H1 (cell line): ENCODE measurements around the gene MRPL20. TPM values are rescaled to one million over a fixed set of nuclear protein-coding genes. Genes with fewer than 3 reads are reported as not detected.
A peak's percentile ranks its signal among the peaks of the same experiment; 100 is the strongest.

Source experiments
- CTCF ChIA-PET: fragments of 300-600 bp; sonication (Branson Sonifier 250); formaldehyde crosslinking; loops from one replicate; lab custom pipeline; 2021; ENCODE audit not compliant: partially characterized antibody; lab: Charles Lee
- POLR2A ChIA-PET: fragments of 300-600 bp; sonication (Branson Sonifier 250); formaldehyde crosslinking; loops from one replicate; lab custom pipeline; 2021; ENCODE audit warnings: inconsistent platforms; ENCODE audit not compliant: partially characterized antibody; lab: Charles Lee
- DNase-seq, 2 experiments: peaks; one replicate each; pipeline versions ENCODE4 v3.0.0 to v3.0.0-alpha.2; 2010 to 2022; ENCODE audit warnings: low spot score in 2 of 2, low read depth in 1 of 2, mixed read lengths in 1 of 2
- FAIRE-seq: peaks from 2 replicates; lab custom pipeline; 2011; peaks lifted over from hg19 to GRCh38; lab: Jason Lieb, UNC
- H2AFZ ChIP-seq: 2 replicates; pipeline ENCODE4 v1.8.1; 2012; ENCODE audit warnings: low read length, inconsistent platforms
- H2AK5ac ChIP-seq: 2 replicates; pipeline ENCODE4 v1.6.1; 2013; ENCODE audit warnings: low read depth, low read length
- H2BK120ac ChIP-seq: replicated peaks from 2 replicates; pipeline ENCODE3; 2013; ENCODE audit warnings: low read depth, low read length, inconsistent platforms
- H2BK12ac ChIP-seq: 2 replicates; pipeline ENCODE4 v1.6.1; 2013; ENCODE audit warnings: low read depth, low read length
- H2BK15ac ChIP-seq: 2 replicates; pipeline ENCODE4 v1.6.1; 2013; ENCODE audit warnings: low read length
- H2BK20ac ChIP-seq: 2 replicates; pipeline ENCODE4 v1.6.1; 2013; ENCODE audit warnings: low read length
- H2BK5ac ChIP-seq: 2 replicates; pipeline ENCODE4 v1.6.1; 2013; ENCODE audit warnings: low read depth, low read length
- H3K14ac ChIP-seq: 2 replicates; pipeline ENCODE4 v1.6.1; 2013; ENCODE audit warnings: inconsistent platforms; ENCODE audit not compliant: insufficient read length
- H3K18ac ChIP-seq: 2 replicates; pipeline ENCODE4 v1.6.1; 2013; ENCODE audit warnings: low read length; ENCODE audit errors: extremely low read depth
- H3K23ac ChIP-seq: 2 replicates; pipeline ENCODE4 v1.6.1; 2013; ENCODE audit warnings: inconsistent platforms; ENCODE audit not compliant: insufficient read length
- H3K23me2 ChIP-seq: 2 replicates; pipeline ENCODE4 v1.6.1; 2013; ENCODE audit warnings: low read depth, low read length
- H3K27ac ChIP-seq: 2 replicates; pipeline ENCODE4 v1.6.1; 2011; ENCODE audit warnings: low read depth, low read length, inconsistent platforms
- H3K27me3 ChIP-seq, 4 experiments: replicated peaks in 1 of 4; 1 replicate in 1 of 4; 2 replicates in 3 of 4; pipeline versions ENCODE4 v1.6.1 to v1.8.1; 2011 to 2013; ENCODE audit warnings: low read length in 3 of 4, mild to moderate bottlenecking in 3 of 4, inconsistent platforms in 2 of 4, mixed read lengths in 2 of 4, moderate library complexity in 1 of 4; ENCODE audit not compliant: control insufficient read depth in 3 of 4, insufficient read depth in 3 of 4; ENCODE audit errors: extremely low read depth in 1 of 4
- H3K36me3 ChIP-seq, 4 experiments: 2 replicates each; pipeline versions ENCODE4 v1.6.1 to v1.8.1; 2011 to 2013; ENCODE audit warnings: mild to moderate bottlenecking in 4 of 4, low read length in 3 of 4, moderate library complexity in 2 of 4, control low read depth in 1 of 4, inconsistent platforms in 1 of 4; ENCODE audit not compliant: insufficient read depth in 4 of 4, control insufficient read depth in 2 of 4
- H3K4ac ChIP-seq: replicated peaks from 2 replicates; pipeline ENCODE3; 2013; ENCODE audit warnings: low read length, low read depth, mixed read lengths, inconsistent platforms; ENCODE audit not compliant: insufficient read length
- H3K4me1 ChIP-seq, 4 experiments: replicated peaks in 1 of 4; 1 replicate in 1 of 4; 2 replicates in 3 of 4; pipeline versions ENCODE4 v1.6.1 to v1.8.1; 2011 to 2013; ENCODE audit warnings: low read length in 3 of 4, inconsistent platforms in 2 of 4, mixed read lengths in 1 of 4; ENCODE audit not compliant: insufficient read depth in 4 of 4, control insufficient read depth in 3 of 4
- H3K4me2 ChIP-seq, 2 experiments: 2 replicates each; pipeline versions ENCODE4 v1.6.1 to v1.8.1; 2011 to 2013; ENCODE audit warnings: low read depth in 2 of 2, low read length in 2 of 2, control low read depth in 1 of 2, inconsistent platforms in 1 of 2, mild to moderate bottlenecking in 1 of 2; ENCODE audit not compliant: insufficient read depth in 1 of 2
- H3K4me3 ChIP-seq, 4 experiments: fragments of 200-600, 300-600 bp in 1 of 4; sonication (generic), shearing (Covaris generic), sonication (Bioruptor Twin) in 1 of 4; 2 replicates each; pipeline versions ENCODE4 v1.5.1 to v1.8.1; 2011 to 2016; ENCODE audit warnings: low read length in 4 of 4, low read depth in 3 of 4, control low read depth in 2 of 4, inconsistent platforms in 2 of 4, mild to moderate bottlenecking in 2 of 4, mixed read lengths in 1 of 4, moderate library complexity in 1 of 4; ENCODE audit not compliant: insufficient read depth in 2 of 4; ENCODE audit errors: extremely low read depth in 1 of 4
- H3K56ac ChIP-seq: replicated peaks from 2 replicates; pipeline ENCODE3; 2013; ENCODE audit warnings: low read depth, mild to moderate bottlenecking, mixed read lengths, low read length, inconsistent platforms; ENCODE audit not compliant: insufficient read length
- H3K79me1 ChIP-seq: 2 replicates; pipeline ENCODE4 v1.6.1; 2013; ENCODE audit warnings: low read depth, low read length, control low read depth
- H3K79me2 ChIP-seq, 2 experiments: 2 replicates each; pipeline versions ENCODE4 v1.6.1 to v1.8.1; 2012 to 2013; ENCODE audit warnings: low read length in 2 of 2, mild to moderate bottlenecking in 2 of 2, inconsistent platforms in 1 of 2; ENCODE audit not compliant: insufficient read depth in 2 of 2, control insufficient read depth in 1 of 2
- H3K9ac ChIP-seq, 4 experiments: replicated peaks in 1 of 4; 1 replicate in 1 of 4; 2 replicates in 3 of 4; pipeline versions ENCODE4 v1.6.1 to v1.8.1; 2011 to 2013; ENCODE audit warnings: low read depth in 3 of 4, low read length in 3 of 4, control low read depth in 2 of 4, mild to moderate bottlenecking in 2 of 4, moderate library complexity in 2 of 4, inconsistent platforms in 1 of 4; ENCODE audit errors: extremely low read depth in 1 of 4
- H3K9me3 ChIP-seq, 2 experiments: 2 replicates each; pipeline versions ENCODE4 v1.6.1 to v1.8.1; 2012 to 2013; ENCODE audit warnings: mild to moderate bottlenecking in 2 of 2, moderate library complexity in 2 of 2, control low read depth in 1 of 2, inconsistent platforms in 1 of 2, low read depth in 1 of 2, low read length in 1 of 2, mixed read lengths in 1 of 2; ENCODE audit not compliant: insufficient read depth in 2 of 2
- H4K20me1 ChIP-seq, 2 experiments: replicated peaks in 1 of 2; 2 replicates each; pipeline versions ENCODE3 to v1.8.1; 2011 to 2013; ENCODE audit warnings: inconsistent platforms in 2 of 2, low read length in 2 of 2, mild to moderate bottlenecking in 1 of 2; ENCODE audit not compliant: insufficient read depth in 2 of 2, control insufficient read depth in 1 of 2
- H4K5ac ChIP-seq: 2 replicates; pipeline ENCODE4 v1.6.1; 2013; ENCODE audit warnings: low read length, low read depth, mixed read lengths, inconsistent platforms; ENCODE audit not compliant: insufficient read length
- H4K8ac ChIP-seq: 2 replicates; pipeline ENCODE4 v1.8.0; 2013; ENCODE audit warnings: mild to moderate bottlenecking, moderate library complexity, low read length, inconsistent platforms; ENCODE audit not compliant: insufficient read depth; ENCODE audit errors: extremely low read depth
- H4K91ac ChIP-seq: replicated peaks from 2 replicates; pipeline ENCODE3; 2013; ENCODE audit warnings: low read length, mixed read lengths, inconsistent platforms; ENCODE audit not compliant: insufficient read length
- POLR2A ChIP-seq, 2 experiments: IDR thresholded peaks; 1 replicate in 1 of 2; 2 replicates in 1 of 2; pipeline ENCODE4 v1.6.1; 2011; ENCODE audit warnings: low read depth in 2 of 2, low read length in 2 of 2, mild to moderate bottlenecking in 2 of 2; ENCODE audit errors: control extremely low read depth in 1 of 2
- POLR2AphosphoS5 ChIP-seq: IDR thresholded peaks from 2 replicates; pipeline ENCODE4 v1.6.1; 2011; ENCODE audit warnings: low read depth, low read length
- SIX5 ChIP-seq: IDR thresholded peaks from 2 replicates; pipeline ENCODE4 v1.6.1; 2011; ENCODE audit warnings: mild to moderate bottlenecking, low read depth, low read length
- whole genome bisulfite sequencing, 2 experiments: shearing (Covaris generic) in 1 of 2; methylation state at CpG; one replicate each; pipeline versions ENCODE4 v1.1.6 to v1.1.7; 2013 to 2015; ENCODE audit warnings: low lambda C conversion rate in 2 of 2, mixed read lengths in 2 of 2, inconsistent platforms in 1 of 2, low coverage in 1 of 2, missing lambda C conversion rate in 1 of 2; ENCODE audit not compliant: insufficient replicate concordance in 2 of 2, insufficient coverage in 1 of 2, insufficient read length in 1 of 2; ENCODE audit errors: extremely low coverage in 1 of 2, missing lambda C conversion rate in 1 of 2; 5-methylcytosine and 5-hydroxymethylcytosine counted together
- polyA plus RNA-seq, 7 experiments: library from polyadenylated mRNA; depleted of rRNA in 3 of 7; stranded (reverse) in 5 of 7; unstranded in 2 of 7; fragments of >200 nt in 5 of 7; fragments of 200-250 nt in 2 of 7; gene quantifications; 1 replicate in 5 of 7; 2 replicates in 1 of 7; 4 replicates in 1 of 7; pipeline versions ENCODE4 v1.2.1 to v1.2.3, GENCODE V29; 2011 to 2013; ENCODE audit warnings: missing spikeins in 2 of 7, mixed read lengths in 2 of 7
- total RNA-seq: library from RNA; stranded (reverse); fragmentation: NEBNext Ultra II Directional; extraction: Animal tissue kit (Norgen Biotek cat#: 25700); gene quantifications from 2 replicates; pipeline ENCODE4 v1.2.1, GENCODE V29; 2021

MRPL20 gene
- total and polyA plus RNA-seq, 2 of the 8 experiments (the other 6 are each of a cell fraction or from before 2014, with no cell fraction given) = 126 to 151 TPM

DNA sequence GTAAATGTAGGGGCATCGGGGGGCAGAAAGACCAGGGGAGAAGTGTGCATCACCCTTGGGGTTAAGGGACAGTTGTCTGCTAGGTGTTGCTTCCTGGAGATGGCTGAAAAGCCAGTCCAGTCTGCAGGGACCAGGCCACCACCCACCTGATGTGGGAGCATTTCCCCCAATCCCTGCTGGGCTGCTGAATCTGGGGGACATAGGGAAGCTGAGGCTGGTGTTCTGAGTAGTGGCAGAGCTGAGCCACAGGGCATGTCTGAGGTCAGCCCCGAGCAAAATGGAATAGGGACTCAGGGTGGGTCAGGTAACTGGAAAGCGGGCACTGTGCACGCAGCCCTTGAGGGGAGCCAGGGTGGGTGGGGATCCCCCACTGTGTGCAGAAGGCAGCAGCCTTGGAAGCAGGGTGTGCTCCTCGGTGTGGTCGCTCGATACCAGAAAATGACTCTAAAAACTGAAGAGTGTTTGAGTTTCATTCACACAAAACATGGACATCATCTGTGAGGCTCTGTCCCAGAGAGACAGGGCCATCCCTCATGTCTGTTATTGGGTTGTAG is 5.6 kb downstream of the MRPL20 start:
- H3K4me3 ChIP-seq = no peak overlapping the region
- H4K5ac ChIP-seq = no peak overlapping the region
- H3K79me2 ChIP-seq = peaks cover 9 to 55% of the 10 kb centered on the region in 2 experiments; a peak in 3 of 4 replicates
- H3K27ac ChIP-seq = no peak overlapping the region; the same call in 1 of the 2 replicates
- H3K23ac ChIP-seq = no peak overlapping the region
- no peak overlapping the region for H2BK15ac ChIP-seq
- no peak for FAIRE-seq
- no peak overlapping the region for H3K9ac ChIP-seq
- no peaks in the 10 kb centered on the region for H3K9me3 ChIP-seq
- H3K36me3 ChIP-seq = peaks cover 29 to 65% (median 43%) of the 10 kb centered on the region in 4 experiments
- H4K8ac ChIP-seq = no peak overlapping the region
- peak overlapping the region in 1 of 2 experiments; percentile 91; a peak in 1 of 4 replicates for H3K4me2 ChIP-seq
- no peak overlapping the region for H3K18ac ChIP-seq
- H2AK5ac ChIP-seq = no peak overlapping the region
- no peak overlapping the region for H2BK120ac ChIP-seq
- H2BK5ac ChIP-seq = no peak overlapping the region
- WGBS, 2 experiments = 97% methylated on average over 7 of the region's 7 CpGs; no CpG with 5 or more reads in 1 of the 2 experiments
- H4K20me1 ChIP-seq = peaks cover 11 to 26% of the 10 kb centered on the region in 2 experiments
- no peak overlapping the region for H2BK20ac ChIP-seq
- no peak overlapping the region for H2AFZ ChIP-seq
- TF ChIP-seq POLR2A (IDR thresholded peaks at IDR 0.05; ENCODE audit: control extremely low read depth in 1 of 2, low read depth in 2 of 2, low read length in 2 of 2) (peak in 1 of 2 experiments; percentile 62; a peak in 2 of 3 replicates), POLR2AphosphoS5 (peak; percentile 78), SIX5 (no peak)
- no peak for DNase-seq
- H4K91ac ChIP-seq = no peak overlapping the region
- no peak overlapping the region for H3K14ac ChIP-seq
- ChIA-PET POLR2A (interaction anchor here (0.6 to 27.7 kb wide), 17 partner anchors 9 to 165 kb away, joined by 3 to 719 read pairs (median 4); partner anchors contain the start of genes ANKRD65, AURKAIP1, CCNL2 and VWA1), CTCF (interaction anchor here (0.9 to 3.6 kb wide), 18 partner anchors 9 to 370 kb away, joined by 3 to 32 read pairs (median 8); partner anchors contain the start of genes ATAD3C and AURKAIP1)
- H3K27me3 ChIP-seq = no peaks in the 10 kb centered on the region
- H3K79me1 ChIP-seq = peaks cover 22% of the 10 kb centered on the region
- no peak overlapping the region for H3K56ac ChIP-seq
- H3K4ac ChIP-seq = no peak overlapping the region
- H2BK12ac ChIP-seq = no peak overlapping the region
- peaks cover 22% of the 10 kb centered on the region for H3K23me2 ChIP-seq
- peaks cover 0 to 23% (median 14%) of the 10 kb centered on the region in 4 experiments; a peak in 6 of 7 replicates for H3K4me1 ChIP-seq
